SK-N-SH (cell line): ENCODE results near the gene RTN4RL2. TPM values are rescaled to one million over a fixed set of nuclear protein-coding genes. Genes with fewer than 3 reads are reported as not detected.

Source experiments
- CTCF ChIA-PET: fragments of 300-600, 350-600 bp; formaldehyde crosslinking; extraction: SDS; loops from one replicate; lab custom pipeline; 2021; lab: Yijun Ruan, JAX
- POLR2A ChIA-PET: fragments of 350-600 bp; sonication (Branson Sonifier 250); formaldehyde crosslinking; extraction: SDS; loops from one replicate; lab custom pipeline; 2020; ENCODE audit warnings: antibody characterized with exemption, inconsistent platforms; lab: Yijun Ruan, JAX
- DNase-seq: peaks from one replicate; pipeline ENCODE4 v3.0.0; 2012
- H2AFZ ChIP-seq: fragments of 200-600 bp; sonication (generic); 2 replicates; pipeline ENCODE4 v1.8.1; 2016; ENCODE audit warnings: antibody characterized with exemption, mild to moderate bottlenecking, low read depth
- H3F3A ChIP-seq: fragments of 200-600 bp; sonication (generic); replicated peaks from 2 replicates; pipeline ENCODE3; 2016; ENCODE audit warnings: antibody characterized with exemption, mild to moderate bottlenecking; ENCODE audit not compliant: insufficient read depth
- H3K27ac ChIP-seq, 2 experiments: fragments of 200-500 bp in 1 of 2; fragments of 200-600 bp in 1 of 2; sonication (Bioruptor generic) in 1 of 2; sonication (generic), shearing (Covaris generic) in 1 of 2; 2 replicates each; pipeline versions ENCODE4 v1.5.1 to v1.6.1; 2014 to 2016; ENCODE audit warnings: low read depth in 2 of 2, inconsistent platforms in 1 of 2, low read length in 1 of 2, mild to moderate bottlenecking in 1 of 2, mixed read lengths in 1 of 2
- H3K27me3 ChIP-seq: fragments of 200-600 bp; sonication (generic), shearing (Covaris generic); 2 replicates; pipeline ENCODE4 v1.6.1; 2016; ENCODE audit warnings: mixed run types; ENCODE audit not compliant: insufficient read depth
- H3K36me3 ChIP-seq, 2 experiments: fragments of 200-500 bp in 1 of 2; fragments of 200-600 bp in 1 of 2; sonication (Bioruptor generic) in 1 of 2; sonication (generic) in 1 of 2; replicated peaks in 1 of 2; 2 replicates each; pipeline versions ENCODE3 to v1.5.1; 2014 to 2016; ENCODE audit warnings: low read length in 1 of 2, mild to moderate bottlenecking in 1 of 2; ENCODE audit not compliant: insufficient read depth in 2 of 2, control insufficient read depth in 1 of 2
- H3K4me1 ChIP-seq, 2 experiments: fragments of 200-500 bp in 1 of 2; fragments of 200-600 bp in 1 of 2; sonication (Bioruptor generic) in 1 of 2; sonication (generic), shearing (Covaris generic) in 1 of 2; 2 replicates each; pipeline versions ENCODE4 v1.5.1 to v1.6.1; 2014 to 2016; ENCODE audit warnings: low read depth in 1 of 2, low read length in 1 of 2, mixed run types in 1 of 2; ENCODE audit not compliant: insufficient read depth in 2 of 2, control insufficient read depth in 1 of 2
- H3K4me2 ChIP-seq: fragments of 200-600 bp; sonication (generic), shearing (Covaris generic); 2 replicates; pipeline ENCODE4 v1.6.1; 2017; ENCODE audit warnings: mixed run types
- H3K4me3 ChIP-seq, 2 experiments: fragments of 200-500 bp in 1 of 2; fragments of 200-600 bp in 1 of 2; sonication (Bioruptor generic) in 1 of 2; sonication (generic), shearing (Covaris generic) in 1 of 2; 2 replicates each; pipeline versions ENCODE4 v1.5.1 to v1.8.1; 2014 to 2016; ENCODE audit warnings: low read depth in 2 of 2, inconsistent platforms in 1 of 2, low read length in 1 of 2, mild to moderate bottlenecking in 1 of 2, mixed read lengths in 1 of 2, moderate library complexity in 1 of 2
- H3K79me2 ChIP-seq: fragments of 200-600 bp; sonication (generic); 2 replicates; pipeline ENCODE4 v1.8.1; 2017; ENCODE audit warnings: mild to moderate bottlenecking; ENCODE audit not compliant: insufficient read depth
- H3K9ac ChIP-seq: fragments of 200-600 bp; sonication (generic); 2 replicates; pipeline ENCODE4 v1.6.1; 2017; ENCODE audit warnings: mixed run types
- H3K9me2 ChIP-seq: fragments of 200-600 bp; sonication (generic); 2 replicates; pipeline ENCODE4 v1.6.1; 2017; ENCODE audit warnings: mixed run types
- H3K9me3 ChIP-seq: fragments of 200-600 bp; sonication (generic); 2 replicates; pipeline ENCODE4 v1.6.1; 2017; ENCODE audit warnings: mixed run types, mild to moderate bottlenecking, moderate library complexity
- H4K20me1 ChIP-seq: fragments of 200-600 bp; sonication (generic); 2 replicates; pipeline ENCODE4 v1.6.1; 2017; ENCODE audit warnings: mild to moderate bottlenecking, mixed run types; ENCODE audit not compliant: insufficient read depth
- CHD2 ChIP-seq: fragments of 150-350 bp; IDR thresholded peaks from 2 replicates; pipeline ENCODE4 v1.6.1; 2018; ENCODE audit warnings: low read length; ENCODE audit not compliant: partially characterized antibody
- FOSL2 ChIP-seq: IDR thresholded peaks from 2 replicates; pipeline ENCODE4 v1.4.0; 2012; ENCODE audit warnings: low read depth, mild to moderate bottlenecking, moderate library complexity, borderline replicate concordance
- MEF2A ChIP-seq: IDR thresholded peaks from 2 replicates; pipeline ENCODE4 v1.4.0; 2012; ENCODE audit warnings: low read depth, borderline replicate concordance
- POLR2AphosphoS5 ChIP-seq: IDR thresholded peaks from 2 replicates; pipeline ENCODE4 v1.6.1; 2012; ENCODE audit warnings: low read depth, low read length
- RAD21 ChIP-seq: IDR thresholded peaks from 2 replicates; pipeline ENCODE4 v1.6.1; 2012; ENCODE audit warnings: mild to moderate bottlenecking, low read length
- RFX5 ChIP-seq: IDR thresholded peaks from 2 replicates; pipeline ENCODE4 v1.6.1; 2012; ENCODE audit warnings: mild to moderate bottlenecking, improper control_type of control experiment, low read length
- SMC3 ChIP-seq: IDR thresholded peaks from 2 replicates; pipeline ENCODE4 v1.6.1; 2012; ENCODE audit warnings: low read depth, low read length, improper control_type of control experiment
- TAF1 ChIP-seq: IDR thresholded peaks from 2 replicates; pipeline ENCODE4 v1.6.1; 2012; ENCODE audit warnings: low read depth, mild to moderate bottlenecking, low read length, moderate library complexity, borderline replicate concordance
- WGBS: methylation state at CpG from one replicate; pipeline ENCODE4 v1.1.6; 2017; ENCODE audit warnings: low lambda C conversion rate; 5-methylcytosine and 5-hydroxymethylcytosine counted together
- polyA plus RNA-seq, 3 experiments: library from polyadenylated mRNA; depleted of rRNA; stranded (reverse); fragments of >200 nt; gene quantifications; 2 replicates each; pipeline ENCODE4 v1.2.3, GENCODE V29; 2012
- TF ChIP-seq, protein P1 (sequence below): IDR thresholded peaks from 2 replicates; pipeline ENCODE4 v1.6.1; 2012; ENCODE audit warnings: mild to moderate bottlenecking, low read depth, low read length, moderate library complexity
- TF ChIP-seq, protein P2 (sequence below): fragments of 200-600 bp; sonication (generic); IDR thresholded peaks from 2 replicates; pipeline ENCODE4 v1.6.1; 2017; ENCODE audit warnings: antibody characterized with exemption, mild to moderate bottlenecking, moderate library complexity
- TF ChIP-seq, protein P3 (sequence below): IDR thresholded peaks from 2 replicates; pipeline ENCODE4 v1.4.0; 2012; ENCODE audit warnings: low read depth, borderline replicate concordance

The RTN4RL2 gene
- polyA plus RNA-seq, 1 of the 3 experiments (the other 2 are of a cell fraction): 0.30 TPM

DNA sequence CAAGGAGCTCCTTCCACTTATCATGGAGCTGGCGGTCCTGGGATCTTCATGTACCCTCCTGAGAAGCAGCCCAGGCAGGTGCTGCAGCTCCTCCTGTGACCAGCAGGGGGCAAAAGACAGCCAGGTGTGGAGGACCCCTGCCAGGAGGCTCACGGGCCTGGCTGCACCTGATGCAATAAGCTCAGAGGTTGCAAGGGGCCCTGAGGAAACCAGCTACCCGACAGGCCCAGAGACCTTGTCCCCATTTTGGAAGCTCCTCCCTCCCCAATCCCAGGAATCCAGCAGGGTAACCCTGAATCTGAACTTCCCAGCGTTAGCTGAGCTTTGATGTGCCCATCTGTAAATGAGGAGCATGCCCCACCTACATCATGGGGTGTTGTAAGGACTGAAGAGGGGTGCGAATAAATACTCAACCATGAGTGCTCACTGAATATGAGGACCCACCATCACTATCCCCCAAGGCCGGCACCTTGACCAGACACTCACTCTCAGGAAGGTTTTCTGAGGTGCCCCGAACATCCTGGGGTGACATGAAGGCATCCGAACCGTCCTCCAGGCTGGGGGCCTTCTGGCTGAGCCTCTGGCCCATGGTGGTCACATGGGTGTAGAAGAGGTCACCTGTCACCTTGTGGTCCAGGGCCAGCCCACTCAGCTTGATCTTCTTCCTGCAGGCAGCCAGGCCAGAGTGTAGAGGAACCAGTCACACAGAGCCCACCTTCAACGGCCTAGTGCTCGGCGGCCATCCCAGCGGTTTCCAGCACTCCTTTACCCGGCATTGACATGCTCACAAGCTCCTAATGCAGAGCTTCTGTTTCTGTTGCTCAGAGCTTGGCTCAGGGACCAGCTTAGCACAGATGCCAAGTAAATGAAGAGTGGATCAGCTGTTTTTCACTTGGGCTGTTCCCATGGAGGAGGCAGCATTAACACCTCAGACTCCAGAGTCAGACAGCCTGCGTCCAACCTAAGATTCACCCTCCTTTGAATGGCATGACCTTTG lies 33.5 kb downstream of the RTN4RL2 start:
- no peaks in the 10 kb centered on the region for H4K20me1 ChIP-seq
- peak; percentile 78 for DNase-seq
- peaks cover 2% of the 10 kb centered on the region for H3F3A ChIP-seq
- no peak overlapping the region; a peak in 1 of 4 replicates for H3K4me3 ChIP-seq
- H3K79me2 ChIP-seq: no peaks in the 10 kb centered on the region
- H3K9me3 ChIP-seq: no peaks in the 10 kb centered on the region
- WGBS: 77% methylated on average over 4 of the region's 15 CpGs
- no peak overlapping the region for H3K4me2 ChIP-seq
- TF ChIP-seq CHD2 (no peak), FOSL2 (no peak), TAF1 (no peak), POLR2AphosphoS5 (no peak), SMC3 (peak; percentile 75), MEF2A (no peak), RAD21 (peak; percentile 71), RFX5 (no peak)
- TF ChIP-seq, protein P1, sequence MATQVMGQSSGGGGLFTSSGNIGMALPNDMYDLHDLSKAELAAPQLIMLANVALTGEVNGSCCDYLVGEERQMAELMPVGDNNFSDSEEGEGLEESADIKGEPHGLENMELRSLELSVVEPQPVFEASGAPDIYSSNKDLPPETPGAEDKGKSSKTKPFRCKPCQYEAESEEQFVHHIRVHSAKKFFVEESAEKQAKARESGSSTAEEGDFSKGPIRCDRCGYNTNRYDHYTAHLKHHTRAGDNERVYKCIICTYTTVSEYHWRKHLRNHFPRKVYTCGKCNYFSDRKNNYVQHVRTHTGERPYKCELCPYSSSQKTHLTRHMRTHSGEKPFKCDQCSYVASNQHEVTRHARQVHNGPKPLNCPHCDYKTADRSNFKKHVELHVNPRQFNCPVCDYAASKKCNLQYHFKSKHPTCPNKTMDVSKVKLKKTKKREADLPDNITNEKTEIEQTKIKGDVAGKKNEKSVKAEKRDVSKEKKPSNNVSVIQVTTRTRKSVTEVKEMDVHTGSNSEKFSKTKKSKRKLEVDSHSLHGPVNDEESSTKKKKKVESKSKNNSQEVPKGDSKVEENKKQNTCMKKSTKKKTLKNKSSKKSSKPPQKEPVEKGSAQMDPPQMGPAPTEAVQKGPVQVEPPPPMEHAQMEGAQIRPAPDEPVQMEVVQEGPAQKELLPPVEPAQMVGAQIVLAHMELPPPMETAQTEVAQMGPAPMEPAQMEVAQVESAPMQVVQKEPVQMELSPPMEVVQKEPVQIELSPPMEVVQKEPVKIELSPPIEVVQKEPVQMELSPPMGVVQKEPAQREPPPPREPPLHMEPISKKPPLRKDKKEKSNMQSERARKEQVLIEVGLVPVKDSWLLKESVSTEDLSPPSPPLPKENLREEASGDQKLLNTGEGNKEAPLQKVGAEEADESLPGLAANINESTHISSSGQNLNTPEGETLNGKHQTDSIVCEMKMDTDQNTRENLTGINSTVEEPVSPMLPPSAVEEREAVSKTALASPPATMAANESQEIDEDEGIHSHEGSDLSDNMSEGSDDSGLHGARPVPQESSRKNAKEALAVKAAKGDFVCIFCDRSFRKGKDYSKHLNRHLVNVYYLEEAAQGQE: no peak
- TF ChIP-seq, protein P2, sequence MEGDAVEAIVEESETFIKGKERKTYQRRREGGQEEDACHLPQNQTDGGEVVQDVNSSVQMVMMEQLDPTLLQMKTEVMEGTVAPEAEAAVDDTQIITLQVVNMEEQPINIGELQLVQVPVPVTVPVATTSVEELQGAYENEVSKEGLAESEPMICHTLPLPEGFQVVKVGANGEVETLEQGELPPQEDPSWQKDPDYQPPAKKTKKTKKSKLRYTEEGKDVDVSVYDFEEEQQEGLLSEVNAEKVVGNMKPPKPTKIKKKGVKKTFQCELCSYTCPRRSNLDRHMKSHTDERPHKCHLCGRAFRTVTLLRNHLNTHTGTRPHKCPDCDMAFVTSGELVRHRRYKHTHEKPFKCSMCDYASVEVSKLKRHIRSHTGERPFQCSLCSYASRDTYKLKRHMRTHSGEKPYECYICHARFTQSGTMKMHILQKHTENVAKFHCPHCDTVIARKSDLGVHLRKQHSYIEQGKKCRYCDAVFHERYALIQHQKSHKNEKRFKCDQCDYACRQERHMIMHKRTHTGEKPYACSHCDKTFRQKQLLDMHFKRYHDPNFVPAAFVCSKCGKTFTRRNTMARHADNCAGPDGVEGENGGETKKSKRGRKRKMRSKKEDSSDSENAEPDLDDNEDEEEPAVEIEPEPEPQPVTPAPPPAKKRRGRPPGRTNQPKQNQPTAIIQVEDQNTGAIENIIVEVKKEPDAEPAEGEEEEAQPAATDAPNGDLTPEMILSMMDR: peak; percentile 90
- TF ChIP-seq, protein P3, sequence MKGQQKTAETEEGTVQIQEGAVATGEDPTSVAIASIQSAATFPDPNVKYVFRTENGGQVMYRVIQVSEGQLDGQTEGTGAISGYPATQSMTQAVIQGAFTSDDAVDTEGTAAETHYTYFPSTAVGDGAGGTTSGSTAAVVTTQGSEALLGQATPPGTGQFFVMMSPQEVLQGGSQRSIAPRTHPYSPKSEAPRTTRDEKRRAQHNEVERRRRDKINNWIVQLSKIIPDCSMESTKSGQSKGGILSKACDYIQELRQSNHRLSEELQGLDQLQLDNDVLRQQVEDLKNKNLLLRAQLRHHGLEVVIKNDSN: no peak
- H2AFZ ChIP-seq: no peak overlapping the region
- POLR2A ChIA-PET: interaction anchor here (0.6 to 1.8 kb wide), 6 partner anchors 19 to 154 kb away, joined by 3 to 12 read pairs (median 4); partner anchors contain the start of gene SLC43A1
- H3K27me3 ChIP-seq: no peaks in the 10 kb centered on the region
- H3K9ac ChIP-seq: no peak overlapping the region
- no peaks in the 10 kb centered on the region for H3K9me2 ChIP-seq
- no peak overlapping the region for H3K27ac ChIP-seq
- CTCF ChIA-PET: interaction anchor here (0.6 to 27.2 kb wide), 41 partner anchors 11 to 254 kb away, joined by 3 to 517 read pairs (median 4); partner anchors contain the start of genes P2RX3, RTN4RL2, SLC43A1 and TIMM10
- peaks cover 0 to 3% of the 10 kb centered on the region in 2 experiments; a peak in 1 of 4 replicates for H3K4me1 ChIP-seq
- no peaks in the 10 kb centered on the region for H3K36me3 ChIP-seq
